Endothelial cell of umbilical vein (primary cell): ENCODE data around the gene NT5C1A. TPM values are rescaled to one million over a fixed set of nuclear protein-coding genes. Genes with fewer than 3 reads are reported as not detected.

ENCODE experiments used
- BruUV-seq: library from RNA; stranded (reverse); fragments of 400-500 nt; replicated peaks from 2 replicates; lab custom pipeline; 2021; lab: Mats Ljungman, UMichigan
- CTCF ChIA-PET: fragments of 300-600, 350-600 bp; sonication (Branson Sonifier 250); formaldehyde crosslinking; loops from one replicate; lab custom pipeline; 2021; ENCODE audit warnings: antibody characterized with exemption, inconsistent platforms; lab: Charles Lee
- POLR2A ChIA-PET: fragments of 300-600, 350-600 bp; sonication (Branson Sonifier 250); formaldehyde crosslinking; loops from one replicate; lab custom pipeline; 2021; ENCODE audit warnings: antibody characterized with exemption, inconsistent platforms; lab: Charles Lee
- DNase-seq: peaks from one replicate; pipeline ENCODE4 v3.0.0-alpha.2; 2011; ENCODE audit warnings: low read depth, low spot score
- FAIRE-seq: peaks from 2 replicates; lab custom pipeline; 2011; peaks lifted over from hg19 to GRCh38; lab: Jason Lieb, UNC
- H2AFZ ChIP-seq: 2 replicates; pipeline ENCODE4 v1.6.0; 2012; ENCODE audit warnings: low read depth, low read length, control low read depth, inconsistent platforms
- H3K27ac ChIP-seq: 2 replicates; pipeline ENCODE4 v1.5.1; 2011; ENCODE audit warnings: low read depth, mild to moderate bottlenecking, control low read depth, low read length, moderate library complexity; ENCODE audit not compliant: insufficient read depth
- H3K27me3 ChIP-seq, 2 experiments: 2 replicates each; pipeline versions ENCODE4 v1.6.0 to v1.6.1; 2011; ENCODE audit warnings: low read length in 2 of 2, mixed read lengths in 1 of 2; ENCODE audit not compliant: control insufficient read depth in 2 of 2, insufficient read depth in 2 of 2
- H3K36me3 ChIP-seq, 2 experiments: 2 replicates in 1 of 2; 3 replicates in 1 of 2; pipeline ENCODE4 v1.5.1; 2011; ENCODE audit warnings: low read length in 2 of 2, mild to moderate bottlenecking in 1 of 2, moderate library complexity in 1 of 2; ENCODE audit not compliant: control insufficient read depth in 2 of 2, insufficient read depth in 2 of 2; ENCODE audit errors: extremely low read depth in 1 of 2
- H3K4me1 ChIP-seq: 3 replicates; pipeline ENCODE4 v1.5.1; 2011; ENCODE audit warnings: mild to moderate bottlenecking, low read length; ENCODE audit not compliant: control insufficient read depth, insufficient read depth; ENCODE audit errors: extremely low read depth
- H3K4me2 ChIP-seq: 2 replicates; pipeline ENCODE4 v1.6.1; 2011; ENCODE audit warnings: low read length, control low read depth, mixed read lengths; ENCODE audit not compliant: insufficient read depth
- H3K4me3 ChIP-seq, 3 experiments: fragments of 200-600 bp in 1 of 3; sonication (generic), shearing (Covaris generic) in 1 of 3; replicated peaks in 1 of 3; 2 replicates each; pipeline ENCODE4 v1.5.1; 2011 to 2016; ENCODE audit warnings: control low read depth in 3 of 3, low read length in 3 of 3, mild to moderate bottlenecking in 2 of 3, inconsistent platforms in 1 of 3, low read depth in 1 of 3, moderate library complexity in 1 of 3; ENCODE audit not compliant: insufficient read depth in 1 of 3
- H3K79me2 ChIP-seq: 2 replicates; pipeline ENCODE4 v1.6.0; 2012; ENCODE audit warnings: low read length, inconsistent platforms; ENCODE audit not compliant: control insufficient read depth, insufficient read depth
- H3K9ac ChIP-seq: replicated peaks from 2 replicates; pipeline ENCODE3; 2011; ENCODE audit warnings: low read length, control low read depth; ENCODE audit not compliant: insufficient read depth; ENCODE audit errors: extremely low read depth
- H3K9me1 ChIP-seq: replicated peaks from 3 replicates; pipeline ENCODE4 v1.6.0; 2011; ENCODE audit warnings: mild to moderate bottlenecking, low read length; ENCODE audit not compliant: control insufficient read depth, insufficient read depth; ENCODE audit errors: extremely low read depth
- H3K9me3 ChIP-seq: replicated peaks from 2 replicates; pipeline ENCODE4 v1.5.1; 2012; ENCODE audit warnings: low read length, inconsistent platforms; ENCODE audit not compliant: control insufficient read depth, insufficient read depth
- H4K20me1 ChIP-seq: replicated peaks from 2 replicates; pipeline ENCODE3; 2011; ENCODE audit warnings: mild to moderate bottlenecking, low read length; ENCODE audit not compliant: control insufficient read depth, insufficient read depth; ENCODE audit errors: extremely low read depth
- EZH2 ChIP-seq: IDR thresholded peaks from 2 replicates; pipeline ENCODE4 v1.6.1; 2012; ENCODE audit warnings: borderline replicate concordance, low read depth, mild to moderate bottlenecking, moderate library complexity, low read length, inconsistent platforms; ENCODE audit not compliant: severe bottlenecking
- FOS ChIP-seq: IDR thresholded peaks from 2 replicates; pipeline ENCODE4 v1.6.1; 2011; ENCODE audit warnings: mild to moderate bottlenecking, low read length, moderate library complexity, borderline replicate concordance; ENCODE audit not compliant: insufficient read depth
- JUN ChIP-seq: IDR thresholded peaks from 2 replicates; pipeline ENCODE4 v1.6.1; 2011; ENCODE audit warnings: borderline replicate concordance, low read depth; ENCODE audit not compliant: insufficient read length, insufficient read depth
- MYC ChIP-seq: IDR thresholded peaks from one replicate; pipeline ENCODE4 v1.6.1; 2011; ENCODE audit warnings: mild to moderate bottlenecking, low read depth, low read length
- POLR2A ChIP-seq: IDR thresholded peaks from 2 replicates; pipeline ENCODE4 v1.6.1; 2012; ENCODE audit warnings: low read depth, mild to moderate bottlenecking, control low read depth, low read length
- POLR2AphosphoS5 ChIP-seq: IDR thresholded peaks from 2 replicates; pipeline ENCODE4 v1.6.1; 2012; ENCODE audit warnings: low read depth, mild to moderate bottlenecking, control low read depth, low read length, moderate library complexity; ENCODE audit not compliant: insufficient read depth
- dilution Hi-C: fragments of 300-500 bp; cut with MboI; formaldehyde crosslinking; loops from one replicate; pipeline ENCODE4 v1.15.0; 2019; ENCODE audit warnings: low sequenced_read_pairs; ENCODE audit not compliant: extremely low pct_ligation_motif_present
- intact Hi-C: fragments of 100-400 bp; cut with micrococcal nuclease; formaldehyde crosslinking; loops from one replicate; pipeline ENCODE4 v1.10.0; 2022
- polyA plus RNA-seq, 4 experiments: library from polyadenylated mRNA; depleted of rRNA in 3 of 4; stranded (reverse) in 3 of 4; unstranded in 1 of 4; fragments of >200 nt; gene quantifications; 2 replicates each; pipeline versions ENCODE4 v1.2.1 to v1.2.3, GENCODE V29; 2011 to 2012; ENCODE audit warnings: missing spikeins in 1 of 4
- total RNA-seq: library from RNA; stranded (reverse); gene quantifications from 2 replicates; pipeline ENCODE4 v1.2.3, GENCODE V29; 2021
- TF ChIP-seq, protein P1 (sequence below): IDR thresholded peaks from 2 replicates; pipeline ENCODE4 v1.6.1; 2011; ENCODE audit not compliant: insufficient read depth, insufficient read length

NT5C1A gene
- total and polyA plus RNA-seq, 2 donors (not counting 3 experiments of a cell fraction or from before 2014, with no cell fraction given) = not detected

DNA sequence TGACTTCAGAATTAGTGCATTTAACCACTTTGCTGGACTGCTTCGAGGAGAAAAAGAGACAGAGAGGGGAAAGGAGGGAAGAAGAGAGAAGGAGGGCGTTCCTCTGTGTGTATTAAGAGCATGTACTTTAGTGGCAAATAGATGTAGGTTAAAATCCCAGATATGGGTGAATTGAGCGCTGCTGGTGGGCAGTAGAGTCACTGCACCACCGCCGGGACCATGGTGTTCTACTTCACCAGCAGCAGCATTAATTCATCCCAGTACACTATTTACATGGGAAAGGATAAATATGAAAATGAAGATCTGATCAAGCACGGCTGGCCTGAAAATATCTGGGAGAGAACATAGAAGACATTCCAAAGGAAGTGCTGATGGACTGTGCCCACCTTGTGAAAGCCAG lies 45.9 kb upstream of the NT5C1A start:
- Histone ChIP-seq H3K36me3 (no peaks in the 10 kb centered on the region), H3K27ac (no peak overlapping the region), H3K4me1 (no peaks in the 10 kb centered on the region), H3K27me3 (peaks cover 32 to 47% of the 10 kb centered on the region in 2 experiments), H3K9ac (no peak overlapping the region), H3K9me1 (no peaks in the 10 kb centered on the region), H3K79me2 (no peaks in the 10 kb centered on the region), H3K9me3 (no peaks in the 10 kb centered on the region), H4K20me1 (no peaks in the 10 kb centered on the region), H3K4me3 (no peak overlapping the region), H2AFZ (no peak overlapping the region), H3K4me2 (no peak overlapping the region)
- POLR2A ChIA-PET = no interaction called here
- FAIRE-seq = no peak
- intact Hi-C loops (no loop called here), dilution Hi-C loops (no loop called here)
- TF ChIP-seq MYC = no peak
- TF ChIP-seq, protein P1, sequence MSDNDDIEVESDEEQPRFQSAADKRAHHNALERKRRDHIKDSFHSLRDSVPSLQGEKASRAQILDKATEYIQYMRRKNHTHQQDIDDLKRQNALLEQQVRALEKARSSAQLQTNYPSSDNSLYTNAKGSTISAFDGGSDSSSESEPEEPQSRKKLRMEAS = no peak
- no TSS peak for BruUV-seq
- CTCF ChIA-PET = interaction anchor here (4.2 to 6.1 kb wide), 2 partner anchors 46 to 112 kb away, joined by 64 to 68 read pairs; partner anchors contain the start of gene NT5C1A
- no peak for DNase-seq

DNA sequence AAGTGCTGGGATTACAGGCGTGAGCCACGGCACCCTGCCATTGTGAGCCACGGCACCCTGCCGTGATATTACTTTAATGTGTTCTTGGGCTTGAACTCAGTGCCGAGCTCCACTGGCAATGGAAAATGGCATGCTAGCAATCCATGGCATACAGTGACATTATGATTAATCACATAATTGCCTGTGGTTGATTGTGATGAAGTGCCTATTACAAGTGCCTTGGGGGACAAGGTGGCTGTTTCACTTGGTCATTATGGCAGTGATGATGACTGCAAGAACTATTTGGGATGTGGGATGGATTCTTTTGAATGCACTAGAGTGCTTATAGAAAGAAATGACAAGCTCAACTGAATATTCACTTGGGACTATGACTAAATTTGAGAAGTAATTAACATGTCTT lies 41.6 kb upstream of the NT5C1A start:
- dilution Hi-C loops (no loop called here), intact Hi-C loops (no loop called here)
- Histone ChIP-seq H4K20me1 (no peaks in the 10 kb centered on the region), H3K9me1 (no peaks in the 10 kb centered on the region), H3K9me3 (no peaks in the 10 kb centered on the region), H3K27ac (no peak overlapping the region), H3K36me3 (no peaks in the 10 kb centered on the region), H2AFZ (no peak overlapping the region), H3K4me1 (no peaks in the 10 kb centered on the region), H3K4me2 (no peak overlapping the region), H3K9ac (no peak overlapping the region), H3K79me2 (no peaks in the 10 kb centered on the region), H3K4me3 (no peak overlapping the region), H3K27me3 (peaks cover 36 to 39% of the 10 kb centered on the region in 2 experiments)
- DNase-seq = no peak
- POLR2A ChIA-PET = no interaction called here
- no peak for FAIRE-seq
- BruUV-seq = no TSS peak
- CTCF ChIA-PET = interaction anchor here (0.7 to 3.5 kb wide), 4 partner anchors 12 to 107 kb away, joined by 3 to 24 read pairs (median 4); partner anchors contain the start of gene NT5C1A
- no peak for TF ChIP-seq MYC
- TF ChIP-seq FOS = no peak
- no peak for TF ChIP-seq EZH2
- TF ChIP-seq POLR2AphosphoS5 = no peak
- TF ChIP-seq, protein P1 = no peak
- no peak for TF ChIP-seq JUN
- no peak for TF ChIP-seq POLR2A
